K562 (cell line): Measurements from ENCODE around the gene MAK.

Experiments used
- CREBBP ChIP-seq: IDR thresholded peaks from one replicate; pipeline ENCODE4 v1.6.1; 2012; ENCODE audit warnings: low read depth, mild to moderate bottlenecking, control low read depth, inconsistent platforms, low read length
- CREM ChIP-seq: IDR thresholded peaks from 2 replicates; pipeline ENCODE4 v1.6.1; 2014; ENCODE audit warnings: antibody characterized with exemption, low read depth
- RAD51 ChIP-seq: fragments of 450-650 bp; IDR thresholded peaks from 2 replicates; pipeline ENCODE4 v1.7.1; 2016; ENCODE audit warnings: low read depth, mild to moderate bottlenecking, borderline replicate concordance
- SOX6 ChIP-seq: fragments of 450-650 bp; IDR thresholded peaks from 2 replicates; pipeline ENCODE4 v1.6.1; 2014; ENCODE audit warnings: mild to moderate bottlenecking

GRCh38 chr6:10874207-10874606, 35.9 kb upstream of the MAK start:
- TF ChIP-seq CREM, result no peak
- no peak for TF ChIP-seq CREBBP
- TF ChIP-seq SOX6, result no peak
- TF ChIP-seq RAD51, result no peak
